Measurements from ENCODE around the gene PTPN9. TPM values are rescaled to one million over a fixed set of nuclear protein-coding genes. Genes with fewer than 3 reads are reported as not detected.
"Not testable (repeated sequence)": the region's sequence is repeated elsewhere in the genome, so short reads cannot be mapped to it uniquely, and the experiment has no call there.

Gene PTPN9
- total and polyA plus RNA-seq, 8 donors, result 3.3 to 16.8 (median 7.3) TPM

DNA sequence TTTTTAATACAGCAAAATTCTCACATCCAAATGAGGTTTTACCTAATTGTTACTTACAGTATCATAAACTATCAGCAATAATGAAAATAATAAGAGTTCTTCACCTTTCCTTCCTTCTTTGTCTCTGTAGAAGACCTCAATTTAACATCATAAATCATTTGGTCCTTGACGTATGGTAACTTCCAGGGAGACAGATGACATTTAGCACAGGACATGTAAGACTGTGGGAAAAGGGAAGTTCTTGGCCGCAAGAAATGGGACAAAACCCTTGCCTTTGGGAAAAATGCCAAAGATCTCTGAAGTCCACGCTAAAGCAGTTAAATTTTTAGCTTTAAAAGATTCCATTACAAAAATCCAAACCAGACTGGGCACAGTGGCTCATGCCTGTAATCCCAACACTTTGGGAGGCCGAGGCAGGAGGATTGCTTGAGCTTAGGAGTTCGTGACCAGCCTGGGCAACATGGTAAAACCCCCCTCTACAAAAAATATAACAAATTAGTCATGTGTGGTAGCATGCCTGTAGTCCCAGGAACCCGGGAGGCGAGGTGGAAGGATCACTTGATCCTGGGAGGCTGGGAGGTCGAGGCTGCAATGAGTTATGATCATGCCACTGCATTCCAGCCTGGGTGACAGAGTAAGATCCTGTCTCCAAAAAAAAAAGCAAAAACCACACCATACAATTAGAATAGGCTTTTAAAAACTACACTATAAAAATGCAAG is 8.8 kb downstream of the PTPN9 start:
- no peak for TF ChIP-seq CTCF (IDR thresholded peaks at IDR 0.05)
- Histone ChIP-seq H3K9me3 (no peaks in the 10 kb centered on the region), H3K36me3 (no peaks in the 10 kb centered on the region), H3K4me3 (no peak overlapping the region), H3K27ac (no peak overlapping the region), H3K4me1 (peaks cover 0 to 4% (median 0%) of the 10 kb centered on the region in 3 donors), H3K27me3 (no peaks in the 10 kb centered on the region)
- FAIRE-seq (no peak), ATAC-seq (no peak), DNase-seq (no peak)
- intact Hi-C loops (cut with DNase I), result no loop called here
- 82 to 88% methylated on average over 8 of the region's 8 CpGs for WGBS, 2 donors

DNA sequence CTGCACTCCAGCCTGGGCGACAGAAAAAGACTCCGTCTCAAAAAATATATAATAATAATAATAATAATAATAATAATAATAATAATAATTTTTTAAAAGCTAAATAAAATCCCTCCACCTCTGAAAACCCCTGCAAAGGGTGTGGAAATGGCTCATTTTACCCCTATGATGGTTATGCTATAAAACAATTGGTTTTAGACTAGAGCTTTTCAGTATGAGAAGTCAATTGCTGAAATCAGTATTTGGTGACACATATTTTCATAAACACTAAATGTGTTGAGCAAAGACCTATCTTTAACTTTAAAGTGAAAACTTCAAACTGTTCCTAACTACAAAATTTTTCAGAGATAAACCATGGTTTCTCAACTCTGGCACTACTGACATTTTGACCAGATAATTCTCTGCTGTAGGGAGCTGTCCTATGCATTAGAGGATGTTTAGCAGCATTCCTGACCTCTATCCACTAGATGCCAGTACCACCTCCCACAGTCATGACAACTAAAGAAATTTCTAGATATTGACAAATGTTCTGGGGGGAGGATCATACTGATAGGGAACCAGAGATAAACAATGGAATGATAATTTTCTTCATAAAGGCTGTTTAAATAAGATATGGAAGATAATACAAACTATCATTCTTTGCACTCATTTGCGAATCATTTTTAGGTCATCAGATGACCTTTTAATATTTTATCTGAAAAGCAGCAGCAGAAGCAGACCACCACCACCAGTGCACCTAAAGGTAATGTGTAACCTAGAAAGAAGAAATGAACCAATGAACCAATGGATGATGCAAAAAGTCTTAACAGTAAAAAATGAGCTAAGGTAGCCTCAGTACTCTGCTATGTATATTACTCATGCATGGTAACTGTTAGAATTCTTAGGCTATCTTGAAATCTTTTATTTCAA is 13.8 kb downstream of the PTPN9 start:
- Histone ChIP-seq H3K9me3 (no peaks in the 10 kb centered on the region), H3K4me1 (no peaks in the 10 kb centered on the region), H3K4me3 (no peak overlapping the region), H3K27ac (no peak overlapping the region), H3K27me3 (no peaks in the 10 kb centered on the region), H3K36me3 (no peaks in the 10 kb centered on the region)
- no peak for DNase-seq
- FAIRE-seq, result no peak
- WGBS, 2 donors, result 80 to 89% methylated on average over 3 of the region's 3 CpGs
- intact Hi-C loops (cut with DNase I), result no loop called here
- no peak for ATAC-seq
- TF ChIP-seq CTCF (IDR thresholded peaks at IDR 0.05), result no peak

- no peaks in the 10 kb centered on the region for H3K27me3 ChIP-seq
- intact Hi-C loops (cut with DNase I), result no loop called here
- ATAC-seq, result no peak
Measured at GRCh38 chr15:75561888-75562287, 17.2 kb downstream of the PTPN9 start.

GRCh38 chr15:75559360-75559759 is 19.8 kb downstream of the PTPN9 start:
- FAIRE-seq; H3K4me3 ChIP-seq; H3K9me3 ChIP-seq; H3K36me3 ChIP-seq; H3K27me3 ChIP-seq; intact Hi-C loops (cut with DNase I); DNase-seq; H3K4me1 ChIP-seq; H3K27ac ChIP-seq; ATAC-seq: not testable (repeated sequence)
- WGBS, 2 donors, result 89 to 100% methylated on average over 5 to 6 of the region's 6 CpGs

More at GRCh38 chr15:75561888-75562287, 17.2 kb downstream of the PTPN9 start:
- Histone ChIP-seq H3K36me3 (no peaks in the 10 kb centered on the region), H3K9me3 (no peaks in the 10 kb centered on the region), H3K27ac (no peak overlapping the region), H3K4me1 (no peaks in the 10 kb centered on the region), H3K4me3 (no peak overlapping the region)
- FAIRE-seq, result no peak
- 97 to 98% methylated on average over 5 of the region's 5 CpGs for WGBS, 2 donors
- no peak for TF ChIP-seq CTCF (IDR thresholded peaks at IDR 0.05)
- no peak for DNase-seq

DNA sequence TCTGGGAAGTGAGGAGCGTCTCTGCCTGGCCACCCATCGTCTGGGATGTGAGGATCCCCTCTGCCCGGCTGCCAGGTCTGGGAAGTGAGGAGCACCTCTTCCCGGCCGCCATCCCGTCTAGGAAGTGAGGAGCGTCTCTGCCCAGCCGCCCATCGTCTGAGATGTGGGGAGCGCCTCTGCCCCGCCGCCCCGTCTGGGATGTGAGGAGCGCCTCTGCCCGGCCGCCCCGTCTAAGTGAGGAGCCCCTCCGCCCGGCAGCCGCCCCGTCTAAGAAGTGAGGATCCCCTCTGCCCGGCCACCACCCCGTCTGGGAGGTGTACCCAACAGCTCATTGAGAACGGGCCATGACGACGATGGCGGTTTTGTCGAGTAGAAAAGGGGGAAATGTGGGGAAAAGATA is 20.2 kb downstream of the PTPN9 start:
- FAIRE-seq, result not testable (repeated sequence)

More for the DNA sequence above, 20.2 kb downstream of the PTPN9 start:
- WGBS, 2 donors, result 93 to 97% methylated on average over 21 to 28 of the region's 28 CpGs
- H3K4me3 ChIP-seq; H3K9me3 ChIP-seq; DNase-seq; H3K27me3 ChIP-seq; ATAC-seq; intact Hi-C loops (cut with DNase I); H3K36me3 ChIP-seq; H3K27ac ChIP-seq; H3K4me1 ChIP-seq: not testable (repeated sequence)

All from pancreas (tissue), 10 donors.